NCI-H1417 (cell line): ENCODE measurements around the gene PTPN6.
"Not testable (repeated sequence)": the region's sequence is repeated elsewhere in the genome, so short reads cannot be mapped to it uniquely, and the experiment has no call there.

Experiments used
- DNase-seq, 3 experiments: peaks; one replicate each; lab custom pipeline; 2025; lab: John Stamatoyannopoulos, UW

Gene PTPN6

DNA sequence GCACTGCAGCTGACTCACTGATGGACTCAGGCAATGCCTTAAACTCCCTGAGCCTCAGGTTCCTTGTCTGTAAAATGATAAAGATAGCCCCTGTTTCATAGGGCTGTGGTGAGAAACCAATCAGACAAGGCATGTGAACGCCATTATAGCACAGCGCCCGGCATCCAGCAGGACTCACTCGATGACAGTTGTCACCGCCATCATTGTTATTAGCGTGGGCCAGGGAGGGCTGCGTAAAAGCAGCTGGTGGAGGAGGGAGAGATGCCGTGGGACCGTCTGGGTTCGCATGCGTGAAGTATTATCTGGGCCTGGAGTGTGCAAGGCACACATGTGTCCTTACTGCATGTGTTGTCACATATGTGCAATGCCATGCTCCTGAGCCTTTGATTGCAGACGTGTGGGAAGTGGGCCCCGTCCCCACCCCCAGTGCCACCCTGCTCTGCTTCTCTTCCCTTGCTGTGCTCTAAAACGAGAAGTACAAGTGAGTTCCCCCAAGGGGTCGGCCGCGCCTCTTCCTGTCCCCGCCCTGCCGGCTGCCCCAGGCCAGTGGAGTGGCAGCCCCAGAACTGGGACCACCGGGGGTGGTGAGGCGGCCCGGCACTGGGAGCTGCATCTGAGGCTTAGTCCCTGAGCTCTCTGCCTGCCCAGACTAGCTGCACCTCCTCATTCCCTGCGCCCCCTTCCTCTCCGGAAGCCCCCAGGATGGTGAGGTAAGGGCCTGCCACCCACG, at the start of gene PTPN6:
Gene PTPN6, plus strand, starts transcription at position 546 of the 730 bp plus-strand sequence. Its CDS starts 157 bp downstream, at position 703.
- DNase-seq, result no peak

DNA sequence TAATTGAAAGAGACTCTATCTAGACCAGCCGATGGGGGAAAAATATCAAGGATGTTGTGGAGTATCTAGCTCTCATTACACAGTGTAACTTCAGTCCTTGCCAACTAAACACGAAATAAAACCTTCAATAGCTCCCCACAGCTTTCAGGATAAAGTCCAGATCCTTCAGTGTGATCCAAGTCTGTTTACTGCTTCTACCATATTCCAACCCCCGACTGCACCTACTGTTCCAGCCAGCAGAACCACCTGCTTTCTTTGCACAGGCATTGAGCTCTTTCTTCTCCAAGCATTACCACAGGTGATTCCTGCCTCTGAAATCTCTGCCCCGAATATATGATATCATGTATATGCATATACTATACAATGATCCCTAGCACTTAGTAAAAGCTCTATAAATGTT, 48.7 kb upstream of the PTPN6 start:
- no peak for DNase-seq

DNA sequence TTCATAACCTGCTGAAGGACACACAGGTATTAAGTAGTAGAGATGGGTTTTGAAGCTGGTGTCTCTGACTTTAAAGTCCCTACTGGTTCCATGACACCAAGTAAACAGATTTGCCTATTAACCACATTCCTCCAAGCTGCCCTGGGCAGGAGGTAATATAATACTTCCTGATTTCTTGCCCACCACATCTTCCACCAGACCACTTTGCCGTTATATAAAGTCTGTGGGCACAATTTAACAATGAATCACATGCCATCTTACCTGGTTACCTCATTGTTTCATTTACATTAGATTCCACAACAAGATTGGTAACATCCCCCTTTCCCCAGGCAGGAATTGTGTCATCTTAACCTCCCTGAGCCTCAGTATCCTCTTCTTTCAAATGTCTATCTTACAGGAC, 47.4 kb upstream of the PTPN6 start:
- no peak for DNase-seq

DNA sequence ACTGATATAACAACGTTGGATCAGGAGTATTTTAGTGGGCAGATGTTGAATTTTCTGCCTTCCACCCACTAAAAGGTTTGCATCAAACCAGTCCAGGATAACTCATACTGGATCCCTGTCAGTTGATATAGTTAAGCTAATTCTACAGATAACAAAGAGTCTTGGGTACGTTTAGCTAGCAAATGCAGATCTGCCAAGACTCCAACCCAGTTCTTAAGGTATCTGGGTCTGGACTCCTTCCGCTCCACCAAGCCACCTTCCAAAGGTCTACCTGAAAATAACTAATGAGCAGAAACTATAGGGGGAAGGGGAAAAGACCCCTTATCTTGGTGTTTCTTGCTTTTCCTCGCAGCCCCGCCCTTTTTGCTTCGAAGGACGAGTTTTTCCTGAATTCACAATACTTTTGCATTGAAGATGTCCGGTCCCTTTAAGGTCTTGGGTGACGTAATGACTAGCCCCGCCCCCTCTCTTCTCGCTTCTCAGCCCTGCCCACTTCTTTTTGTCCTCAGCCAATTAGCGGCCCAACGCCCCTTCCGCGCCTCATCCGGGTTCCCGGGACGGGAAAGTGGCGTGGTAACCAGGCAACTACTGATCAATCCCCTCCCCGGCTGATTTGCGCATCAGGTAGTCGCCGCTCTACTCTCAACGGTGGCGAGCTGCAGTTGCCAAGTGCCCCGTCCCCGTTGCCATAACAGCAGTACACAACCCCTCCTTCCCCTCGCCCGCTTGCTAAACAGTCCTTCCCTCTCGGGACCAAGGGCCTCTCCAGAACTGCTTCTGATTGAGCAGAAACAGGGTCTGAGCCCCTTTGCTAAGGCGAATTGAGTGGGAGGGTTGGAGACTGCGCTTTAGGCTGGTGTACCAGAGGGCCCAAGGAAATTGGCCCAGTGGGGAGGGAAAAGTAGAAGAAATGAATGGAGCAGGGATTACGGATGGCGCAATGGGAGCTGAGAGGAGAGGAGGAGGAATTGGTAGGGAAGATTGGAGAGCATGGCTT, 46.6 kb upstream of the PTPN6 start, which contains the start of gene LRRC23:
Gene LRRC23, plus strand, starts transcription at position 543 of the 997 bp plus-strand sequence. CDS start 812 bp downstream, outside the sequence.
- DNase-seq, result peak; percentile 97 to 100 (median 98)

DNA sequence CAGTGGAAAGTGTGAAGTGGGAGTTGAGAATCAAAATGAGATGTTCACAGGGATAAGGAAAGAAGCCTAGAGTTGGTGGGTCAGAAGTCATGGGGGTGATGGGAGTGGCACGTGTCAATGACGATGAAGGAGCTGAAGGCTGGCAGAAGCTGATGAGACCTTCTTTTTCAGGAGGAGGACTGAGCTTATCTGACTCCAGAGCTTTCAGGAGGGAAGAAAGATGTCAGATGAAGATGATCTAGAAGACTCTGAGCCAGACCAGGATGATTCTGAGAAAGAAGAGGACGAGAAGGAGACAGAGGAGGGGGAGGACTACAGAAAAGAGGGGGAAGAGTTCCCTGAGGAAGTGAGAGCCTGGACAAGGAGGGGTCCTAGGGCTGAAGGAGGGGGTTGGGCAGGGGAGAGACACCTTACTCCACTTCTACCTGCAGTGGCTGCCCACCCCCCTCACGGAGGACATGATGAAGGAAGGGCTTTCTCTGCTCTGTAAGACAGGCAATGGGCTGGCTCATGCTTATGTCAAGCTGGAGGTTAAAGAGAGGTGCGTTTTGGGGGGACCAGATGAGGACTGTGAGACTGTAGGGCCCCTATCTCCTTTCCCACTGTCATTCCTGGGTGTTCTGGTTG, 45.6 kb upstream of the PTPN6 start:
- peak in 1 of 3 experiments; percentile 46 for DNase-seq

DNA sequence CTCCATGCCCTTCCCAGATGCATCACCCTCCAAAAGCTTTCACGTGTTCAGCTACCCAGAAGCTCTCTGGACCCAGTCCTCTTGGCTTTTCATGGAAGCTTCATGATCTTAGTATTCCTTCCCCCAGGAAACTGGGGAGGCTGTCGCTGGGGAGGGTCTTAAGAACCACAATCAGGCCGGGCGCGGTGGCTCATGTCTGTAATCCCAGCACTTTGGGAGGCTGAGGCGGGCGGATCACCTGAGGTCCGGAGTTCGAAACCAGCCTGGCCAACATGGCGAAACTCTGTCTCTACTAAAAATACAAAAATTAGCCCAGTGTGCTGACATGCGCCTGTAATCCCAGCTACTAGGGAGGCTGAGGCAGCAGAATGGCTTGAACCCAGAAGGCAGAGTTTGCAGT, 43.0 kb upstream of the PTPN6 start:
- DNase-seq, result not testable (repeated sequence)

DNA sequence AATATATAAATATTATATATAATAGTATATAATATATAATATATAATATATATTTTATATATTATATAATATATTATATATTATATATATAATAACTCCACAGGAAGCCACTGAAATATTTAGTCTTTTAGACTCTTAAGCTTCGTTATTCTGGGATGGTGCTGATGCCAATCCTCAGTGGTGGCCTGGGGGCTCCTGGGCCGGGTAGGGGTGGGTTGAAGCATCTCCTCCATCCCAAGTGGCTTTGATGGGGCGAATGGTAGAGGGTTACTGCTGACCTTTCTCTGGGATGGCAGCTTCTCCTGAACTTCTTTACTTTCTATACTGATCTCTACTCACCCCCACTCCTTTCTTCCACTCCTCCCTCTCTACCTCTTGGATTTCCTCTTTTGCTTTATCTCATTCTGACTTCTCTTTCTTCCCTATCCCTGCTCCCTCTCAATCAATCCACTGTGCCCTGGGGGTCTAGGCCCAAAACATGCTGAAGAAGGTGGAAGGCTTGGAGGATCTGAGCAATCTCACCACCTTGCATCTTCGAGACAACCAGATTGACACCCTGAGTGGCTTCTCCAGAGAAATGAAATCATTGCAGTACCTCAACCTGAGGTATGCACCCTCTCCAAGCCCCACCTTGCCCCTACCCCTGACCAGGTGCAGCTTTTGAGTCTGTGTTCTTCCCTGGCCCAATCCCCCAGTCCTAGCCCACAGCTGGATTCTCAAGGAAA, 41.6 kb upstream of the PTPN6 start:
- peak in 1 of 3 experiments; percentile 39 for DNase-seq

DNA sequence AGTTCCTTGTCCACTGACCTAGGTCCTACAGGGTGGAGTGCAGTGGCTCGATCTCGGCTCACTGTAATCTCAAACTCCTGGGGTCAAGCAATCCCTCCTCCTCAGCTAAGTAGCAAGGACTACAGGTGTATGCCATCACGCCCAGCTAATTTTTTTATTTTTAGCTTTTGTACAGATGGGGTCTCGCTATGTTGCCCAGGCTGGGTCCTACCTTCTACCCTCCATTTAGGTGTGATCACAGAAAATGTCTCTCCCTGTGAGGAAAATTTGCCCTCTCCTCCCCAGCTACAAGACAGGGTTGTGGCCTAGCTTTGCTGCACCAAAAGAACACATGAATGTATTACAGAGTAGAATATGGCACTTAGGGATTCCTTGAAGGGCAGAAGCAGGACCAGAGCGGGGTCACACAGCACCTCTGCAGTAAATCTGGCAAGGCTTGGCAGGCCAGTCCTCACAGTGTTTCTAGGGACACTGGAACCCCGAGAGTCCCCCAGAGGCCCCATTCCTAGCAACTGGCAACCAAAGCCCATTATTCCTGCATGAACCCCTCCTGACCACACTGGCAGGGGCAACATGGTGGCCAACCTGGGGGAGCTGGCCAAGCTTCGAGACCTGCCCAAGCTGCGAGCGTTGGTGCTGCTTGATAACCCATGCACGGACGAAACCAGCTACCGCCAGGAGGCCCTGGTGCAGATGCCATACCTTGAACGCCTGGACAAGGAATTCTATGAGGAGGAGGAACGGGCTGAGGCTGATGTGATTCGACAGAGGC, 38.8 kb upstream of the PTPN6 start:
- no peak for DNase-seq

DNA sequence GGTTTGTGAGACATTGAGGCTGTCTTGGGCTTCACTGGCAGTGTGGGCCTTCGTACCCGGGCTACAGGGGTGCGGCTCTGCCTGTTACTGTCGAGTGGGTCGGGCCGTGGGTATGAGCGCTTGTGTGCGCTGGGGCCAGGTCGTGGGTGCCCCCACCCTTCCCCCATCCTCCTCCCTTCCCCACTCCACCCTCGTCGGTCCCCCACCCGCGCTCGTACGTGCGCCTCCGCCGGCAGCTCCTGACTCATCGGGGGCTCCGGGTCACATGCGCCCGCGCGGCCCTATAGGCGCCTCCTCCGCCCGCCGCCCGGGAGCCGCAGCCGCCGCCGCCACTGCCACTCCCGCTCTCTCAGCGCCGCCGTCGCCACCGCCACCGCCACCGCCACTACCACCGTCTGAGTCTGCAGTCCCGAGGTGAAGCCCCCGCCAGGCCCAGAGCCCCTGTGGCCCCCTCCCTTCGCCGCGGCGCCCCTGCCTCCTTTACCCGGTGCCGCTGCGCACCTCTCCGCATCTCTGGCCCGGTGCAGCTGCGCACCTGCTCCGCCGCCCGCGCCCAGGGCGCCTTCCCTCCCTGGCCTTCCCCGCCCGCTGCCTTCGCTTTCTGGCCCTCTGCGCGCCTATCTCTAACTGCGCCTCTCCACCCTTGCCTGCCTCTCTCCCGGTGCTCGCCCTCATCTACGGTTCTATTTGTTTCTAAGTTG, 36.8 kb upstream of the PTPN6 start, which contains the start of gene ENO2:
Gene ENO2, plus strand, starts transcription at position 335 of the 701 bp plus-strand sequence. CDS start 1,253 bp downstream, outside the sequence.
- DNase-seq, result peak; percentile 36 to 87 (median 86)

DNA sequence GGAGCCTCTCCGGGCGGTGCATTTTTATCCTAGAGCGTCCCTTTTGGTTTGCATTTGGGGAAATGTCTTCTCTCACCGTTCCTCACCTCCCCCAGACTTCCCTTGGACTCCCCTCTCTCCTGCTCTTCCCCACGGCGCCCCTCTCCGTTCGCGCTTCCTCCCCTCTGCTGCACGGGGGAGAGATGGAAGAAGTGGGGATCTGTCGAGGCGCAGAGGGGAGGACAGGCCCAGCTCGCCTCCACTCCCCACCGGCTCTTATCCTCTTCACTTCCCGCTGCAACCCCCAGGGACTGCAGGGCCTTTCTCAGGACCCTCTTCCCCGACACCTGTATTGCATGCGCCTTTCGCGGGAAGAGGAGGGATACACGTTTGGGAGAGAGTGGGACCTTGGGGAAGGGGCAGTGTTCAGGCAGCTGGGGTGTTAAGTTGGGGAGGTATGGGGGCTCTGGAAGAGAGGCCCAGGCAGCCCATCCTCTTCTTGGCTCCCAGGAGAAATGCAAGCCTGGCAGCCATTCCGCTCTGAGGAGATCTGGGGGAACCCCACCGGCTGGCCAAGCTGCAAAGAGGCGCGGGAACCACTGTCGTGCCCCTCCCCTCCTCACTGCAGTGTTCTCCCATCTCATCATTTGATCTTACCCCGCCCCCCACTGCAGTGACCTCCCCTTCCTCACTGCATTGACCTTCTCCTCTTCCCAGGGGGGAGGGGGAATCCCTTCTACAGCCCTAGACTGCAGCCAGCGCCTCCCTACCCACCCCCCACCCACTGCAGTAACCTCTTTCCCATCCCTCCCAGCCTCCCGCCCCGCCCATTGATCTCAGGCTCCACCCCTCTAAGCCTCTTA, 36.0 kb upstream of the PTPN6 start:
- DNase-seq, result peak; percentile 51 to 76 (median 74)

DNA sequence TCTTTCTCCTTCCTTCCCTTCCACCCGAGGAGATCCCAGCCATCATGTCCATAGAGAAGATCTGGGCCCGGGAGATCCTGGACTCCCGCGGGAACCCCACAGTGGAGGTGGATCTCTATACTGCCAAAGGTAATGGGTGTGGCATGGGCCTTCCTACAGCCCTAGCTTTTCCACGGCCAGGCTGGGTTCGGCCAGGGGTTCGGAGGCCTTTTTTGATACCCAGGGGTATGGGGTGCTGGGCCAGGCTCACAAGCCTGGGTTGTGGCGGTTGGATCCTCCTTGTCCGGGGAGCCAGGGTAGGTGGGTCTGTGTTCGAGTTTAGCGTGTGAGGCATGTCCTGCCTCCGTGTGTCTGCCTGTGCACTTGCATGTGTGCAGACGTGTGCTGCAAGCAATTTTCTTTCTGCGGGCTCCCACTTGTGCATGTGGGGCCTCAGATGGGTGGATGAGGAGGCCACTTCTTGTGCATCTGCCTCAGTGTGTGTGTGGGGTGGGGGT, 35.3 kb upstream of the PTPN6 start:
- DNase-seq, result no peak

DNA sequence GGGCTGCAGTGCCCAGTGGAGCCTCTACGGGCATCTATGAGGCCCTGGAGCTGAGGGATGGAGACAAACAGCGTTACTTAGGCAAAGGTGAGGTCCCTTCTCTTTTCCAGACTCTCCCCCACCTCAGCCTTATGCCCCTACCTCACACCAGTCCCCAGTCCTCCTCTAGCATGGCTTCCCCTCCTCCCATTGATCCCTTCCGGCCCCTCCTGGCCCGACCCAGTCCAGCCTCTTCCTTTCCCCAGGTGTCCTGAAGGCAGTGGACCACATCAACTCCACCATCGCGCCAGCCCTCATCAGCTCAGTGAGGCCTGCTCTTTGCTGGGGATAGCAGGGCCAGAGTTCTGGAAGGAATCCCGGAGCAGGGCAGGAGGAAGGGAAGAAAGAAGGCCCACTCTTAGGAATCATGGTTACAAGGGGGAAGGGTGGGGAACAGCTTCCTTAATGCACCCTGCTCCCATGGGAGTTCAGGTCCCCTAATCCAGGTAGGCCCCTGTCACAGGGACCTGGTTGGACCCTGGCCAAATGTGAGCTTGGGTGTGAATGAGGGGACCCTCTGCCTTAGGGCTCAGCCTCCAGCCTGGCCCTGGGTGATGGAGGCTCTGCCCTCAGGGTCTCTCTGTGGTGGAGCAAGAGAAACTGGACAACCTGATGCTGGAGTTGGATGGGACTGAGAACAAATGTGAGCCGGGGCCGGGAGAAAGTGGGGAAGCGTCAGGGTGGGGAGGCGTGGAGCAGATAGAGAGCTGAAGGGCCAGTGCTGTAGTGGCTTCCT, 34.5 kb upstream of the PTPN6 start:
- no peak for DNase-seq

DNA sequence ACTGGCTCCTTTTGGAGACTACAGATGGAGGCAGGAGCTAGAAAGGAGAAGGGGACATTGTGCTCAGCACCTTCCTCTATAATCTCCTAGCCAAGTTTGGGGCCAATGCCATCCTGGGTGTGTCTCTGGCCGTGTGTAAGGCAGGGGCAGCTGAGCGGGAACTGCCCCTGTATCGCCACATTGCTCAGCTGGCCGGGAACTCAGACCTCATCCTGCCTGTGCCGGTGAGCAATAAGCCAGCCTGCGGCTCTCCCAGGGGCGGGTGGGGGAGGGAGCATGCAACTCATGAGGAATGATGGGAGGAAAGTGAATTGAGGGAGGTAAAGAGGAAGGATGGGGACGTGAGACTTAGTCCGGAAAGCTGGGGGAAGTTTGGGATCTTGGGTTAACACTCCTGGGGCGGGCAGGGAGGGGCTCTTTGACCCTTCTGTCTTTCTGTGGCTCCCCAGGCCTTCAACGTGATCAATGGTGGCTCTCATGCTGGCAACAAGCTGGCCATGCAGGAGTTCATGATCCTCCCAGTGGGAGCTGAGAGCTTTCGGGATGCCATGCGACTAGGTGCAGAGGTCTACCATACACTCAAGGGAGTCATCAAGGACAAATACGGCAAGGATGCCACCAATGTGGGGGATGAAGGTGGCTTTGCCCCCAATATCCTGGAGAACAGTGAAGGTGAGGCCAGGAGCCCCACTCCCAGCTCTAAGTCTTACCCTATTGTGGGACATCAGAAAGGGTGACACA, 33.5 kb upstream of the PTPN6 start:
- no peak for DNase-seq

DNA sequence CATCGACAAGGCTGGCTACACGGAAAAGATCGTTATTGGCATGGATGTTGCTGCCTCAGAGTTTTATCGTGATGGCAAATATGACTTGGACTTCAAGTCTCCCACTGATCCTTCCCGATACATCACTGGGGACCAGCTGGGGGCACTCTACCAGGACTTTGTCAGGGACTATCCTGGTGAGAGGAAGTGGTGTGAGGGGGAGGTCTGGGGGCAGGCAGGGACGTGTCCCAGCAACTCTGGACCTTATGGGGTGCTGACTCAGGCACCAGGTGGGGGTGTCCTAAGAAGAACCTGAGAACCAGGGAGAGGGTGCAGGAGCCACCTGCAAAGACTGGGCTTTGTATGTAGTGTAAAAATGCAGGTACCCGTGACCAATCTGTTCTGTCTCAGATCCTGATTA, 31.6 kb upstream of the PTPN6 start:
- DNase-seq, result no peak

DNA sequence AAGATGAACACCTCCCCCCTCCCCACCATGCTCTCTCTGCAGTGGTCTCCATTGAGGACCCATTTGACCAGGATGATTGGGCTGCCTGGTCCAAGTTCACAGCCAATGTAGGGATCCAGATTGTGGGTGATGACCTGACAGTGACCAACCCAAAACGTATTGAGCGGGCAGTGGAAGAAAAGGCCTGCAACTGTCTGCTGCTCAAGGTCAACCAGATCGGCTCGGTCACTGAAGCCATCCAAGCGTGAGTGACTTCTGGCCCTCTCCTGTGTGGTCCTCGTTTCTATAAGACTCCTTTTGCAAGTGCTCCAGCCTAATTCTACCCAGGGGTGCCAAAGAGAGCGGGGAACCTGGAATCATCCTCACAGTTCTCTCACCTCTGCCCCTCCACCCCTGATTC, 29.6 kb upstream of the PTPN6 start:
- DNase-seq, result no peak

DNA sequence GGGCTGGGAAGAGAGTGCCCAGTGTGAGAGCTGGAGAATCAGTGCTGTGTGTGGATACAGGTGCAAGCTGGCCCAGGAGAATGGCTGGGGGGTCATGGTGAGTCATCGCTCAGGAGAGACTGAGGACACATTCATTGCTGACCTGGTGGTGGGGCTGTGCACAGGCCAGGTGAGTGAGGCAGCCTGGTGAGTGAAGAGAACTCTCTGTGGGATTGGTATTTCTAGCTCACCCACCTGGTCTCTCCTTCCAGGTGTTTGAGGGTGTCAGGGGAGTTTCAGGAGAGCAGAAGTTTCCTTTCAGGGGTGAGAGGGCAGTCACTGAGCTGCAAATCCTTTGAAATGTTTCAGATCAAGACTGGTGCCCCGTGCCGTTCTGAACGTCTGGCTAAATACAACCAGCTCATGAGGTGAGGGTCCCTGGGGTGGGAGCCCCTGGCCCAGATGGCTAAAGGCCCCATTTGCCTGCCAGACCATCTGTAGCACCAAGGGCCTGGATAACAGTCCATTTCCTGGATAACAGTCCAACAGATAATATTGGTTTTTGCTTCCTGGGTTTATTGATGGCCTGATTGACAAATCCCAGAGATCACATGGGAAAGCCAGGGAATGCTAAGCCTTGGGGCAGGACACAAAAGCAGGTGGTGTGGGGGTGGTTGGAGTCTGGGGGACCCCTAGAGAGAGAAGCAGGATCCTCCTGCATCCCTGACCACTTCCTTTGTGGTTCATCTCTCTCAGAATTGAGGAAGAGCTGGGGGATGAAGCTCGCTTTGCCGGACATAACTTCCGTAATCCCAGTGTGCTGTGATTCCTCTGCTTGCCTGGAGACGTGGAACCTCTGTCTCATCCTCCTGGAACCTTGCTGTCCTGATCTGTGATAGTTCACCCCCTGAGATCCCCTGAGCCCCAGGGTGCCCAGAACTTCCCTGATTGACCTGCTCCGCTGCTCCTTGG, 28.9 kb upstream of the PTPN6 start:
- no peak for DNase-seq
